ENCODE data around the gene TIAM2. TPM values are rescaled to one million over a fixed set of nuclear protein-coding genes. Genes with fewer than 3 reads are reported as not detected.
"Not testable (repeated sequence)": the region's sequence is repeated elsewhere in the genome, so short reads cannot be mapped to it uniquely, and the experiment has no call there.

Gene TIAM2
- total RNA-seq, 4 donors from 2014 or later = 9.2 to 18.2 (median 11.4) TPM

DNA sequence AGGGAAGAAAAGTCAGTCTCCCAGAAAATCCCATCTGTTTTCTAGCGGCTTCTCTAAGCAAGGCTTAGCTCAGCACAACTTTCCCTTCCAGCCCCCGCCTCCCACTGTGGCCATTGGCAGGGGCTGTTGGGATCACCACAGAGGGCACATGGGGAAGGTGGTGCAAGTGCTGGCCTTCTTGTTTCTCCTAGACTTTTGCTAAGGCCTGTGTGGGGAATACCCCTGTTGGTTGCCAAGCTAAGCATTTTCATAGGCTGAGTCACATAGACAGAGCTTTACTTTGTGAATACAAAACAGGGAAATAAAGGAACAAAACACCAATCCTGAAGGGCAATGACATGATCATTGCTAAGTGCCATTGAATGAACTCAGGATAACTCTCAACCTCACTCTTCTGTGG, 32.4 kb upstream of the TIAM2 start:
- WGBS, 2 donors = 66 to 79% methylated on average over 2 of the region's 2 CpGs

DNA sequence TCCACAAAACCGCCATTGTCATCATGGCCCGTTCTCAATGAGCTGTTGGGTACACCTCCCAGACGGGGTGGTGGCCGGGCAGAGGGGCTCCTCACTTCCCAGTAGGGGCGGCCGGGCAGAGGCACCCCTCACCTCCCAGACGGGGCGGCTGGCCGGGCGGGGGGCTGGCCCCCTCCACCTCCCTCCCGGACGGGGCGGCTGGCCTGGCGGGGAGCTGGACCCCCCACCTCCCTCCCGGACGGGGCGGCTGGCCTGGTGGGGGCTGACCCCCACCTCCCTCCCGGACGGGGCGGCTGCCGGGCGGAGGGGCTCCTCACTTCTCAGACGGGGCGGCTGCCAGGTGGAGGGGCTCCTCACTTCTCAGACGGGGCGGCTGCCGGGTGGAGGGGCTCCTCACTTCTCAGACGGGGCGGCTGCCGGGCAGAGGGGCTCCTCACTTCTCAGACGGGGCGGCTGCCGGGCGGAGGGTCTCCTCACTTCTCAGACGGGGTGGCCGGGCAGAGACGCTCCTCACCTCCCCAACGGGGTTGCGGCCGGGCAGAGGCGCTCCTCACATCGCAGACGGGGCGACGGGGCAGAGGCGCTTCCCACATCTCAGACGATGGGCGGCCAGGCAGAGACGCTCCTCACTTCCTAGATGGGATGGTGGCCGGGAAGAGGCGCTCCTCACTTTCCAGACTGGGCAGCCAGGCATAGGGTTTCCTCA, 28.9 kb upstream of the TIAM2 start:
- WGBS, 2 donors = 91 to 96% methylated on average over 26 to 29 of the region's 51 CpGs
- H3K4me1 ChIP-seq = not testable (repeated sequence)

More for the DNA sequence above, 32.4 kb upstream of the TIAM2 start:
- H3K36me3 ChIP-seq = peaks cover 0 to 31% (median 0%) of the 10 kb centered on the region in 3 donors
- H3K9me3 ChIP-seq = no peaks in the 10 kb centered on the region
- no peak for DNase-seq (ENCODE audit: low spot score in 2 of 2)
- H3K4me1 ChIP-seq = peaks cover 0 to 6% (median 0%) of the 10 kb centered on the region in 4 donors
- H3K27ac ChIP-seq = peak overlapping the region in 1 of 4 donors; percentile 1
- TF ChIP-seq POLR2A (IDR thresholded peaks at IDR 0.05) (no peak), EP300 (IDR thresholded peaks at IDR 0.05) (no peak)
- TF ChIP-seq, protein P1, sequence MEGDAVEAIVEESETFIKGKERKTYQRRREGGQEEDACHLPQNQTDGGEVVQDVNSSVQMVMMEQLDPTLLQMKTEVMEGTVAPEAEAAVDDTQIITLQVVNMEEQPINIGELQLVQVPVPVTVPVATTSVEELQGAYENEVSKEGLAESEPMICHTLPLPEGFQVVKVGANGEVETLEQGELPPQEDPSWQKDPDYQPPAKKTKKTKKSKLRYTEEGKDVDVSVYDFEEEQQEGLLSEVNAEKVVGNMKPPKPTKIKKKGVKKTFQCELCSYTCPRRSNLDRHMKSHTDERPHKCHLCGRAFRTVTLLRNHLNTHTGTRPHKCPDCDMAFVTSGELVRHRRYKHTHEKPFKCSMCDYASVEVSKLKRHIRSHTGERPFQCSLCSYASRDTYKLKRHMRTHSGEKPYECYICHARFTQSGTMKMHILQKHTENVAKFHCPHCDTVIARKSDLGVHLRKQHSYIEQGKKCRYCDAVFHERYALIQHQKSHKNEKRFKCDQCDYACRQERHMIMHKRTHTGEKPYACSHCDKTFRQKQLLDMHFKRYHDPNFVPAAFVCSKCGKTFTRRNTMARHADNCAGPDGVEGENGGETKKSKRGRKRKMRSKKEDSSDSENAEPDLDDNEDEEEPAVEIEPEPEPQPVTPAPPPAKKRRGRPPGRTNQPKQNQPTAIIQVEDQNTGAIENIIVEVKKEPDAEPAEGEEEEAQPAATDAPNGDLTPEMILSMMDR (IDR thresholded peaks at IDR 0.05) = no peak
- H3K27me3 ChIP-seq = no peaks in the 10 kb centered on the region
- no peak overlapping the region for H3K4me3 ChIP-seq

DNA sequence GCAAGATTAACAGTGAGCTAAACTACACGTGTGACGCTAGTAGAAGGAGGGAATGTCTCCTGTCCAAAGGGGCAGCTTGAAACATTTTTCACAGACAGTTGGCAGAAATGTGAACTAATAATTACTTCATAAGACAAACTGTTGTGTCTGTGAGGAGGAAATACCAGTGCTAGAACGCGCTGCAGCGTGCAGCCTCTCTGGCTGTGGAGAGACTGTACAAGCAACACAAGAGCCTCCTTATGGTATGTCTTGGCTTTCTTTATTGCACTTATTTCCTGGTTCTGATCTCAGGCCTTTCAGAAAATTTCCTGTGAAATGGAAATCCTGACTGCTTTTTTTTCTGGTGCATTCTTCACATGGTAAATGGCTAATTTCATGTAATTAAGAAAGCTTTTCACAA, 25.3 kb upstream of the TIAM2 start:
- Histone ChIP-seq H3K27me3 (no peaks in the 10 kb centered on the region), H3K4me1 (no peaks in the 10 kb centered on the region), H3K36me3 (no peaks in the 10 kb centered on the region), H3K4me3 (no peak overlapping the region), H3K27ac (no peak overlapping the region), H3K9me3 (no peaks in the 10 kb centered on the region)
- TF ChIP-seq, protein P1 (IDR thresholded peaks at IDR 0.05) = no peak
- no peak for TF ChIP-seq EP300 (IDR thresholded peaks at IDR 0.05)
- no peak for TF ChIP-seq POLR2A (IDR thresholded peaks at IDR 0.05)
- DNase-seq (ENCODE audit: low spot score in 2 of 2) = no peak
- 47 to 70% methylated on average over 5 of the region's 5 CpGs for WGBS, 2 donors

More for the DNA sequence above, 28.9 kb upstream of the TIAM2 start:
- peaks cover 0 to 19% (median 0%) of the 10 kb centered on the region in 3 donors for H3K36me3 ChIP-seq
- H3K27ac ChIP-seq; H3K4me3 ChIP-seq; DNase-seq (ENCODE audit: low spot score in 2 of 2); H3K27me3 ChIP-seq; H3K9me3 ChIP-seq: not testable (repeated sequence)

DNA sequence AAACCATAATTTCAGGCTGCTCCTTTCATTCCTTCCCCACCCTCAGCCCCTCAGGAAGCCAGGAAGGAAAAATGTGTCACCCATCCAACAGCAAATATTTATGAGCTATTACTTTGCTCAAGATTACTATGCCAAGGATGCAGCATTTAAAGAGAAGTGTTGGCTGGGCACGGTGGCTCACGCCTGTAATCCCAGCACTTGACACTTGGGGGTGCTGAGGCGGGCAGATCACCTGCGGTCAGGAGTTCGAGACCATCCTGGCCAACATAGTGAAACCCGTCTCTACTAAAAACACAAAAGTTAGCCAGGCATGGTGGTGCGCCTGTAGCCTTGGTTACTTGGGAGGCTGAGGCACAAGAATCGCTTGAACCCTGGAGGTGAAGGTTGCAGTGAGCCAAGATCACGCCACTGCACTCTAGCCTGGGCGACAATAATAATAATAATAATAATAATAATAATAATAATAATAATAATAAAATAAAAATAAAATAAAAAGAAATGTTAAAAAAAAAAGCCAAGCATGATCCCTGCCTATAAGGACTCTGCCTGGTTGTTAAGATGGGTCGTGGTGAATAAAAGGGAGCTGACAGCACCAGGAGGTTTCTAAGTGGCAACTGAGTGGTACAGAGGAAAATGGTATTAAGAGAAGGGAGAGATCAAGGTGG, 20.5 kb upstream of the TIAM2 start:
- H3K36me3 ChIP-seq = no peaks in the 10 kb centered on the region
- no peak for TF ChIP-seq EP300 (IDR thresholded peaks at IDR 0.05)
- TF ChIP-seq, protein P1 (IDR thresholded peaks at IDR 0.05) = no peak
- no peak for TF ChIP-seq POLR2A (IDR thresholded peaks at IDR 0.05)
- no peak for DNase-seq (ENCODE audit: low spot score in 2 of 2)
- no peak overlapping the region for H3K27ac ChIP-seq
- WGBS, 2 donors = 83 to 92% methylated on average over 11 of the region's 11 CpGs
- H3K4me3 ChIP-seq = no peak overlapping the region
- H3K4me1 ChIP-seq = no peaks in the 10 kb centered on the region
- peaks cover 0 to 6% (median 0%) of the 10 kb centered on the region in 4 donors for H3K9me3 ChIP-seq
- no peaks in the 10 kb centered on the region for H3K27me3 ChIP-seq

DNA sequence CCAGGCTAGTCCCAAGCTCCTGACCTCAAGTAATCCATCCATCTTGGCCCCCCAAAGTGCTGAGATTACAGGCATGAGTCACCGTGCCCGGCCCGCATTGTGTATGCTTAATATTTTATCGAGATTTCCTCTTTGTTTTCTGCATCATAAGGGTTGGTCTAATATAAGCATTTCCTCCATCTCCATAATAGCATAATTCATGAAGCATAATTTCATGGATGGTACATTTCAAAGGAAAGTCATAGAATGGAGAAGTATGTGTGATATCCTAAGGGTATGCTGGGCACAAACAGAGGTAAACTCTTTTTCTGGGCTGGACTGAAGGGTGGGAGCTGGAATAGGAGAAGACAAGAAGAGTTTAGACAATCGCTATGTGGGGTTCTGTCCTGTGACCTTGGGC, 17.5 kb upstream of the TIAM2 start:
- Histone ChIP-seq H3K27ac (no peak overlapping the region), H3K4me3 (no peak overlapping the region), H3K27me3 (no peaks in the 10 kb centered on the region), H3K4me1 (no peaks in the 10 kb centered on the region), H3K36me3 (no peaks in the 10 kb centered on the region), H3K9me3 (peaks cover 0 to 6% (median 0%) of the 10 kb centered on the region in 4 donors)
- DNase-seq (ENCODE audit: low spot score in 2 of 2) = no peak
- TF ChIP-seq POLR2A (IDR thresholded peaks at IDR 0.05) (no peak), EP300 (IDR thresholded peaks at IDR 0.05) (no peak)
- TF ChIP-seq, protein P1 (IDR thresholded peaks at IDR 0.05) = no peak
- 93 to 97% methylated on average over 5 of the region's 5 CpGs for WGBS, 2 donors

All from tibial nerve (tissue), 4 donors.